ENCODE data around the gene OCIAD2.

DNA sequence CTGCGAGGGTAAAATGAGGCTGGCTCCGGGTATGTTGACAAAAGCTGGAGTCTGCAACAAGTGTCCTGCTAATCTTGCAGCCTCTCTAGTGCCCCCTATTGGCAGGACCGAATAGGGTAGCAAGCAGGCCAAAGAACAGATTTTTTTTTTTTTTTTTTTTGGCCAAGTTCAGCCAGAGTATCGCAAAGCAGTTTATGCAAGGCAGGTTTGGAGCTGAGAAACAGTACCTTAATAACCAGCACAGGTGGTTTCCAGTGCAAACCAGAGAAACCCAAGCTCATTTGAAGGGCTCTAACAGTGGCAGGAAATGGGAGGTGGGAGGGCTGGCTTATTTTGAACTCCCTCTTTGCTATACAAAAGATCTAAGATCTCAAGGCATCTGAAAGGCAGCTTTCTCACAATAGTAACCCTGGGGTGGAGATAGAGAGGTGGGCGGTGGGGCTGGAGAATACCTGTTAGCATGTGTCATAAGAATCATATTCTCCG lies 38.2 kb upstream of the OCIAD2 start:
- TF ChIP-seq, protein P1, sequence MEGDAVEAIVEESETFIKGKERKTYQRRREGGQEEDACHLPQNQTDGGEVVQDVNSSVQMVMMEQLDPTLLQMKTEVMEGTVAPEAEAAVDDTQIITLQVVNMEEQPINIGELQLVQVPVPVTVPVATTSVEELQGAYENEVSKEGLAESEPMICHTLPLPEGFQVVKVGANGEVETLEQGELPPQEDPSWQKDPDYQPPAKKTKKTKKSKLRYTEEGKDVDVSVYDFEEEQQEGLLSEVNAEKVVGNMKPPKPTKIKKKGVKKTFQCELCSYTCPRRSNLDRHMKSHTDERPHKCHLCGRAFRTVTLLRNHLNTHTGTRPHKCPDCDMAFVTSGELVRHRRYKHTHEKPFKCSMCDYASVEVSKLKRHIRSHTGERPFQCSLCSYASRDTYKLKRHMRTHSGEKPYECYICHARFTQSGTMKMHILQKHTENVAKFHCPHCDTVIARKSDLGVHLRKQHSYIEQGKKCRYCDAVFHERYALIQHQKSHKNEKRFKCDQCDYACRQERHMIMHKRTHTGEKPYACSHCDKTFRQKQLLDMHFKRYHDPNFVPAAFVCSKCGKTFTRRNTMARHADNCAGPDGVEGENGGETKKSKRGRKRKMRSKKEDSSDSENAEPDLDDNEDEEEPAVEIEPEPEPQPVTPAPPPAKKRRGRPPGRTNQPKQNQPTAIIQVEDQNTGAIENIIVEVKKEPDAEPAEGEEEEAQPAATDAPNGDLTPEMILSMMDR (IDR thresholded peaks at IDR 0.05): no peak
- no peak for TF ChIP-seq POLR2AphosphoS5 (IDR thresholded peaks at IDR 0.05)
